ENCODE measurements around the gene MLLT10. TPM values are rescaled to one million over a fixed set of nuclear protein-coding genes. Genes with fewer than 3 reads are reported as not detected.
A peak's percentile ranks its signal among the peaks of the same experiment; 100 is the strongest.

MLLT10 gene
- total and polyA plus RNA-seq, 2 of the 8 experiments (the other 6 are each of a cell fraction or from before 2014, with no cell fraction given), result 53.1 to 62.1 TPM

- TF ChIP-seq POLR2AphosphoS5 (IDR thresholded peaks at IDR 0.05; ENCODE audit: low read depth, low read length), result peak; percentile 72
- no peak for TF ChIP-seq EP300 (IDR thresholded peaks at IDR 0.05; ENCODE audit: borderline replicate concordance in 1 of 2, low read depth in 2 of 2, low read length in 2 of 2)
- TF ChIP-seq BRCA1 (IDR thresholded peaks at IDR 0.05; ENCODE audit: low read depth, low read length), result no peak
- TF ChIP-seq MAFK (IDR thresholded peaks at IDR 0.05; ENCODE audit: low read depth, low read length), result no peak
- TF ChIP-seq HDAC2 (IDR thresholded peaks at IDR 0.05; ENCODE audit: borderline replicate concordance in 1 of 2, low read depth in 2 of 2, low read length in 2 of 2), result no peak; a peak in 1 of 4 replicates
- no peak for TF ChIP-seq GABPA (IDR thresholded peaks at IDR 0.05; ENCODE audit: borderline replicate concordance, insufficient read depth, low read length)
- TF ChIP-seq ATF3 (IDR thresholded peaks at IDR 0.05; ENCODE audit: insufficient read depth, low read depth, low read length), result no peak
- no peak for TF ChIP-seq TCF12 (IDR thresholded peaks at IDR 0.05; ENCODE audit: low read depth, low read length)
- TF ChIP-seq FOSL1 (IDR thresholded peaks at IDR 0.05; ENCODE audit: insufficient read depth, low read depth, low read length), result no peak
Measured at GRCh38 chr10:21533467-21534279, at the start of gene MLLT10 (continued).
